Ishikawa (cell line): Measurements from ENCODE around the gene RNF169.

Source experiments
- CEBPB ChIP-seq: IDR thresholded peaks from 2 replicates; pipeline ENCODE4 v1.6.1; 2012
- CREB1 ChIP-seq: IDR thresholded peaks from 2 replicates; pipeline ENCODE4 v1.6.1; 2012; ENCODE audit warnings: low read depth
- EP300 ChIP-seq: IDR thresholded peaks from 2 replicates; pipeline ENCODE4 v1.6.1; 2012; ENCODE audit warnings: borderline replicate concordance
- MAX ChIP-seq: IDR thresholded peaks from 2 replicates; pipeline ENCODE4 v1.6.1; 2012
- NFIC ChIP-seq: IDR thresholded peaks from 2 replicates; pipeline ENCODE4 v1.6.1; 2012
- RAD21 ChIP-seq: IDR thresholded peaks from 2 replicates; pipeline ENCODE4 v1.6.1; 2012; ENCODE audit warnings: low read depth
- REST ChIP-seq: IDR thresholded peaks from 2 replicates; pipeline ENCODE4 v1.6.1; 2012; ENCODE audit warnings: low read depth, mild to moderate bottlenecking
- TAF1 ChIP-seq: IDR thresholded peaks from 2 replicates; pipeline ENCODE4 v1.6.1; 2012; ENCODE audit warnings: low read depth, mild to moderate bottlenecking
- TCF12 ChIP-seq: IDR thresholded peaks from 2 replicates; pipeline ENCODE4 v1.6.1; 2012; ENCODE audit warnings: low read depth
- TEAD4 ChIP-seq: IDR thresholded peaks from 2 replicates; pipeline ENCODE4 v1.6.1; 2012
- USF1 ChIP-seq: IDR thresholded peaks from 2 replicates; pipeline ENCODE4 v1.6.1; 2012
- YY1 ChIP-seq: IDR thresholded peaks from 2 replicates; pipeline ENCODE4 v1.6.1; 2012; ENCODE audit warnings: low read depth

- no peak for TF ChIP-seq TEAD4
- TF ChIP-seq TCF12: no peak
- TF ChIP-seq MAX: no peak
- TF ChIP-seq CEBPB: no peak
- TF ChIP-seq EP300: no peak
- no peak for TF ChIP-seq REST
- no peak for TF ChIP-seq NFIC
- TF ChIP-seq YY1: no peak
- TF ChIP-seq TAF1: no peak
- no peak for TF ChIP-seq RAD21
- TF ChIP-seq USF1: no peak
- TF ChIP-seq CREB1: no peak
These were observed 37.9 kb downstream of the RNF169 start for GRCh38 chr11:74786574-74786973.
